HL-60 (cell line): Measurements from ENCODE around the gene C10orf105.

Experiments used
- CTCF ChIP-seq: IDR thresholded peaks from one replicate; pipeline ENCODE4 v1.5.1; 2011; ENCODE audit warnings: low read length, control low read depth, inconsistent platforms; ENCODE audit not compliant: insufficient read depth
- POLR2AphosphoS5 ChIP-seq: IDR thresholded peaks from 2 replicates; pipeline ENCODE4 v1.6.1; 2012; ENCODE audit warnings: low read depth
- TF ChIP-seq, protein P1 (sequence below): IDR thresholded peaks from 2 replicates; pipeline ENCODE4 v1.6.1; 2012; ENCODE audit warnings: low read depth; ENCODE audit not compliant: insufficient replicate concordance

DNA sequence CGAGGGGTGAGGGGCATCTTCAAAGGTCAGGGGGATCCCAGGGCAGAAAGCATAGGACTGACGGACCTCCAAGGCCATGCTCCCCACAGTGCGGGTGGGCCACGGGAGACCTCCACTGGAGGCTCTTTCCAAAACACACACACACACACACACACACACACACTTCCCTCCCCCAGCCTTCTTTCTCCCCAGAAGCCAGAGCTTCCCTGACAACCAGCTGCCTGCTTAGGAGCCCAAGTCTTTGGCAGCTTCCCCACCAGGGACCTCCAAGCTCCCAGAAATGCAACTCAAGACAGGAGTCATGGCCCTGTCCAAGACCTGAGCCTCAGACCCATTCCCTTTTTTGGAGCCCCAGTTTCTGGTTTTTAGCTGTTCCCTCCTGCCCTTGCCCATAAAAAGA lies 710 bp upstream of the C10orf105 start:
- TF ChIP-seq CTCF = no peak
- no peak for TF ChIP-seq POLR2AphosphoS5
- TF ChIP-seq, protein P1, sequence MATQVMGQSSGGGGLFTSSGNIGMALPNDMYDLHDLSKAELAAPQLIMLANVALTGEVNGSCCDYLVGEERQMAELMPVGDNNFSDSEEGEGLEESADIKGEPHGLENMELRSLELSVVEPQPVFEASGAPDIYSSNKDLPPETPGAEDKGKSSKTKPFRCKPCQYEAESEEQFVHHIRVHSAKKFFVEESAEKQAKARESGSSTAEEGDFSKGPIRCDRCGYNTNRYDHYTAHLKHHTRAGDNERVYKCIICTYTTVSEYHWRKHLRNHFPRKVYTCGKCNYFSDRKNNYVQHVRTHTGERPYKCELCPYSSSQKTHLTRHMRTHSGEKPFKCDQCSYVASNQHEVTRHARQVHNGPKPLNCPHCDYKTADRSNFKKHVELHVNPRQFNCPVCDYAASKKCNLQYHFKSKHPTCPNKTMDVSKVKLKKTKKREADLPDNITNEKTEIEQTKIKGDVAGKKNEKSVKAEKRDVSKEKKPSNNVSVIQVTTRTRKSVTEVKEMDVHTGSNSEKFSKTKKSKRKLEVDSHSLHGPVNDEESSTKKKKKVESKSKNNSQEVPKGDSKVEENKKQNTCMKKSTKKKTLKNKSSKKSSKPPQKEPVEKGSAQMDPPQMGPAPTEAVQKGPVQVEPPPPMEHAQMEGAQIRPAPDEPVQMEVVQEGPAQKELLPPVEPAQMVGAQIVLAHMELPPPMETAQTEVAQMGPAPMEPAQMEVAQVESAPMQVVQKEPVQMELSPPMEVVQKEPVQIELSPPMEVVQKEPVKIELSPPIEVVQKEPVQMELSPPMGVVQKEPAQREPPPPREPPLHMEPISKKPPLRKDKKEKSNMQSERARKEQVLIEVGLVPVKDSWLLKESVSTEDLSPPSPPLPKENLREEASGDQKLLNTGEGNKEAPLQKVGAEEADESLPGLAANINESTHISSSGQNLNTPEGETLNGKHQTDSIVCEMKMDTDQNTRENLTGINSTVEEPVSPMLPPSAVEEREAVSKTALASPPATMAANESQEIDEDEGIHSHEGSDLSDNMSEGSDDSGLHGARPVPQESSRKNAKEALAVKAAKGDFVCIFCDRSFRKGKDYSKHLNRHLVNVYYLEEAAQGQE = no peak
